A549 treated with AZD9567 at 1 μM for 4 hours (cell line): Measurements from ENCODE around the gene PRR23A. TPM values are rescaled to one million over a fixed set of nuclear protein-coding genes. Genes with fewer than 3 reads are reported as not detected.

Experiments
- total RNA-seq: library from RNA; stranded (reverse); fragments of 200-300 nt; extraction: Qiagen RNA extraction; gene quantifications from 5 replicates; pipeline ENCODE4 v1.2.3, GENCODE V29; 2022; ENCODE audit not compliant: insufficient read depth

The PRR23A gene
- not detected in 5 replicates for total RNA-seq

DNA sequence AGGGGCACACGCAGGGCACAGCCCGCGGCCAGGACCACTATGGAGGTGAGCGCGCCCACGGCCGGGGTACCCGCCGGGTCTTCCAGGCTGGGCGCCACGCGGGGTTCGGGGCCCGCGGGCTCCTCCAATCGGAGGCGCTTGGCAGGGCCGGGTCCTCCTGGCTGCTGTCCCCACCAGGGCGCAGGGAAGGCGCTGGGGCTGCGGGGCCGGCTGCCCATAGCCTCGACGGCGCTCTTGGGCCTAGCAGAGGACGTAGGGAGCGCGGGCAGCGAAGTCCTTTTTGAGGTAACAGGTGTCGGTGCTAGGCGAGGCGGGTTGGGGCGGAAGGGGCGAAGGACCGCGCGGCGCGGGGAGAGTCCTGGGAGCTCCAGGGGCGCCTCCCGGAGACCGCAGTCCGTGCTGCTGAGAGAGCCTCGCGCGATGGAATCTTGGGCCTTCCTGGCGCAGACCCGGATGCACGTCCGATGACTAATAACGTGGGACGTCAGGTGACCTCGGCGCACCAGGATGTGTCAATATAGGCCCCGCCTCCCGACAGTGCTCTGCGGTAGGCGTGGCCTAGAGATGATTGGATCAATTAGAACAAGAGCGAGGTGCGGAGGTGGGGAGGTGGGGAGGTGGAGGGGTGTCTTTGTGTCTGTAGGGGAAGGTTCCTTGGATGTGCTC is at the start of gene PRR23A:
PRR23A (minus strand) TSS at position 218 of the 666 bp plus-strand sequence; CDS start at position 218, 0 bp downstream.

DNA sequence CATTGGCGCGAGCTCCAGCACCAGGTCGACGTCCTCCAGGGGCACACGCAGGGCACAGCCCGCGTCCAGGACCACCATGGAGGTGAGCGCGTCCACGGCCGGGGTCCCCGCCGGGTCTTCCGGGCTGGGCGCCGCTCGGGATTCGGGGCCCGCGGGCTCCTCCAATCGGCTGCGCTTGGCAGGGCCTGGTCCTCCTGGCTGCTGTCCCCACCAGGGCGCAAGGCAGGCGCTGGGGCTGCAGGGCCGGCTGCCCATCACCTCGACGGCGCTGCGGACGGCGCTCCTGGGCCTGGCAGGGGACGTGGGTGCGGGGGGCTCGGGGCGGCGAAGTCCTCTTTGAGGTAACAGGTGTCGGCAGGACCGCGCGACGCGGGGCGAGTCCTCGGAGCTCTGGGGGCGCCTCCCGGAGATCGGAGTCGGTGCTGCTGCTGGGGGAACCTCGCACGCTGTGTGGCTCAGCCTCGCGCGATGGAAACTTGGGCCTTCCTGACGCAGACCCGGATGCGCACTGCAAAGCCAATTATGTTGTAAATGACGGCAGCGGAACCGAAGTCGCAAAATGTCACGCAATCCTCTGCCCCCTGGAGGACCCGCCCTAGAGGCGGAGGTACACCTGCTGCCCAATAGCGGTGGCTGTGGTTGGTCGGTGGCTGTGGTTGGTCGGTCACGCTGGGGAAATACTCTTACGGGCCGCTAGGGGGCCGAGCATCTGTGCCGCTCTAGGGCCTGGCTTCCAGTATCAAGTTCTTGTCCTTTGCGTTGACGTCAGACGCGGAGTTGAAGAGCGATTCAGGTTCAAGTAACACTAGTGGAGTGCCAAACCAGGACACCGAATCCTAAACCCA is 38.5 kb upstream of the PRR23A start, which contains the start of gene PRR23C:
PRR23C (minus strand) TSS at position 527 of the 845 bp plus-strand sequence; CDS start at position 255, 272 bp downstream.

DNA sequence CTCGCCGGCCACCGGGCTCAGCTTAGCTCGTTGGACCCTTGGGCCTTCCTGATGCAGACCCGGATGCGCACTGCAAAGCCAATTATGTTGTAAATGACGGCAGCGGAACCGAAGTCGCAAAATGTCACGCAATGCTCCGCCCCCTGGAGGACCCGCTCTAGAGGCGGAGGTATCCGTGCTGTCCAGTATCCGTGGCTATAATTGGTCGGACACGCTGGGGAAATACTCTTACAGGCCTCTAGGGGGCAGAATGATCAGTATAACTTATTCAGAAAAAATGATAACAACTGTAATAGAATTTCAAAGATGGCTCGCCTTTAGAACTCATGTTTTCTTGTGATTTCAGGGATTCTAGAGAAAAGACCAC is 14.8 kb upstream of the PRR23A start, which contains the start of gene PRR23B:
PRR23B (minus strand) TSS at position 59 of the 367 bp plus-strand sequence. CDS start 265 bp downstream, outside the sequence.

Other genes with a start within 250 kb of the PRR23A start
- 15.0 to 28.0 TPM (median 16.7 TPM) in 5 replicates for gene PIK3CB, start 171.3 kb downstream of the PRR23A start, total RNA-seq
- gene FOXL2, start 59.1 kb downstream of the PRR23A start, total RNA-seq, result 2.2 to 4.6 TPM (median 4.2 TPM) in 5 replicates
- gene FOXL2NB, start 59.1 kb downstream of the PRR23A start, total RNA-seq, result 0.88 to 1.4 TPM (median 1.4 TPM) in 4 of 5 replicates, not detected in the other
- not detected in 5 replicates for gene PRR23B, start 14.7 kb upstream of the PRR23A start, total RNA-seq
- not detected in 5 replicates for gene PRR23C, start 38.6 kb upstream of the PRR23A start, total RNA-seq